Cardiac fibroblast (primary cell): Measurements from ENCODE around the gene TBC1D5.

Experiments
- DNase-seq, 2 donors: peaks; one replicate each; pipeline versions ENCODE4 v3.0.0 to v3.0.0-alpha.2; 2010; ENCODE audit warnings: low read depth in 2 of 2
- H3K4me3 ChIP-seq, 2 donors: replicated peaks in 1 of 2; 1 replicate in 1 of 2; 2 replicates in 1 of 2; pipeline ENCODE4 v1.5.1; 2011; ENCODE audit warnings: low read depth in 2 of 2, low read length in 2 of 2, mild to moderate bottlenecking in 2 of 2, moderate library complexity in 1 of 2
- TF ChIP-seq, protein P1 (sequence below): IDR thresholded peaks from one replicate; pipeline ENCODE4 v1.5.1; 2011; ENCODE audit warnings: low read depth, mild to moderate bottlenecking, low read length, inconsistent platforms

The TBC1D5 gene

DNA sequence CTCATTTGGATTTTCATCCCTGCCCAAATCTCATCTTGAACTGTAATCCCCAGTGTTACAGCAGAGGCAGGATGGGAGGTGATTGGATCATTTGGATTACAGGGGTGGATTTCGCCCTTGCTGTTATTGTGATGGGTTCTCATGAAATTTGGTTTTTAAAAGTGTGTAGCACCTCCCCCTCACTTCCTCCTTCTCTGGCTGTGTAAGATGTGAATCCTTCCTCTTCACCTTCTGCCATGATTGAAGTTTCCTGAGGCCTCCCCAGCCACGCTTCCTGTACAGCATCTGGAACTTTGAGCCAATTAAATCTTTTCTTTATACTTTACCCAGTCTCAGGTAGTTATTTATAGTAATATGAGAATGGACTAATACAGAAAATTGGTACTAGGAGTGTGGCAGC, 540.9 kb downstream of the TBC1D5 start:
- no peak for DNase-seq
- H3K4me3 ChIP-seq, result no peak overlapping the region
- TF ChIP-seq, protein P1, sequence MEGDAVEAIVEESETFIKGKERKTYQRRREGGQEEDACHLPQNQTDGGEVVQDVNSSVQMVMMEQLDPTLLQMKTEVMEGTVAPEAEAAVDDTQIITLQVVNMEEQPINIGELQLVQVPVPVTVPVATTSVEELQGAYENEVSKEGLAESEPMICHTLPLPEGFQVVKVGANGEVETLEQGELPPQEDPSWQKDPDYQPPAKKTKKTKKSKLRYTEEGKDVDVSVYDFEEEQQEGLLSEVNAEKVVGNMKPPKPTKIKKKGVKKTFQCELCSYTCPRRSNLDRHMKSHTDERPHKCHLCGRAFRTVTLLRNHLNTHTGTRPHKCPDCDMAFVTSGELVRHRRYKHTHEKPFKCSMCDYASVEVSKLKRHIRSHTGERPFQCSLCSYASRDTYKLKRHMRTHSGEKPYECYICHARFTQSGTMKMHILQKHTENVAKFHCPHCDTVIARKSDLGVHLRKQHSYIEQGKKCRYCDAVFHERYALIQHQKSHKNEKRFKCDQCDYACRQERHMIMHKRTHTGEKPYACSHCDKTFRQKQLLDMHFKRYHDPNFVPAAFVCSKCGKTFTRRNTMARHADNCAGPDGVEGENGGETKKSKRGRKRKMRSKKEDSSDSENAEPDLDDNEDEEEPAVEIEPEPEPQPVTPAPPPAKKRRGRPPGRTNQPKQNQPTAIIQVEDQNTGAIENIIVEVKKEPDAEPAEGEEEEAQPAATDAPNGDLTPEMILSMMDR, result no peak

DNA sequence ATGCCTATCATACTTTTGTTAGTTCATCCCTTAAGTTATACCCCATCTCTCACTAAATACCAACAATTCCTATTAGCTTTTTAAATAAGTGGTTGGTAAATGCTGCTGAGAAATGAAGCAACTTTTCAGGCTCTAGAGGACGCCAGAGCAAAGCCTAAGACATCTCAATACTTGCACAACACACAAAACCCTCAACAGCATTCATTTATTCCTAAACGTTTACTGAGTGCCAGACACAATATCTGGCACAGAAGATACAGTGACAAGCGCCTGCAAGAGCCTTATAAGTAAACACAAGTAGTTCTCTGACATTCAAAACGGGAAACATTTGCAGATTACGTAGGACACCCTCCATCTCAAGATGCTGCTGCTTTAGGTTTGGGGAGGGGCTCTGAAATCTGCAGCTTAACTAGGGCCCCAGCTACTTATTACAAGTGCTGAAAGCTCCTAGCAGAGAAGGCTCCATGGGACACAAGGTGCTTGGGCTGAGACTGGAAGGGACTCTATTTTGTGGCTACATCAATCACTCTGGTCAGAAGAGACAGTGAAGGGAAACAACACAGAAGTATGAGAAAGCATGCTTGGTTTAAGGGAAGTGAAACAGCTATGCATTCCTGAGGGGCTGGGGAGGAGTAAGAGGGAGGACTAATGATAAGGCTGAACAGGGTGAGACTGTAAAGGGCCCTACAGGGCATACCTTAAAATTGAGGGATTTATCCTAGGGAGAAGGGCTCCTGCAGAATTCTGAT, 546.4 kb downstream of the TBC1D5 start:
- TF ChIP-seq, protein P1, result peak; percentile 15
- H3K4me3 ChIP-seq, result no peak overlapping the region
- peak; percentile 58 to 61 for DNase-seq

DNA sequence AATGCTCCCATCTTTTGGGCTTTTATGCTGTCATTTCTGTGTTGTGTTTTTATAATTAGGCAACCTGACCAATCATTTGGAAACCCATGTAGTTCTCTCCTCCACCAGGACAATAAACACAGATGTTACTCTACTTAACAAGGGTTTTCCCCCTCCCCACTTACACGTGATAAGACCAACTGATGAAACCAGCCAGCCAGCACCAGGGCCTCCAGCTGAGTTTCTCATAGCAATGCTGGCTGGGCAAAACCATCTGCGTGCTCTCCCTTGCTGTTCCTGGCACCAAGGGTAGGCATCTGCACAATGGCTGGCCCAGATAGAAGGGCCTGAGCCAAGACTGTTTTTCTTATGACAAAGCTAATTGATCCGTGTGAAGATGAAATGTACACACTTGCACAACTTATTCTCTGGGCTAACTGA, 547.2 kb downstream of the TBC1D5 start:
- TF ChIP-seq, protein P1, result no peak
- DNase-seq, result peak; percentile 55 to 67
- no peak overlapping the region for H3K4me3 ChIP-seq

DNA sequence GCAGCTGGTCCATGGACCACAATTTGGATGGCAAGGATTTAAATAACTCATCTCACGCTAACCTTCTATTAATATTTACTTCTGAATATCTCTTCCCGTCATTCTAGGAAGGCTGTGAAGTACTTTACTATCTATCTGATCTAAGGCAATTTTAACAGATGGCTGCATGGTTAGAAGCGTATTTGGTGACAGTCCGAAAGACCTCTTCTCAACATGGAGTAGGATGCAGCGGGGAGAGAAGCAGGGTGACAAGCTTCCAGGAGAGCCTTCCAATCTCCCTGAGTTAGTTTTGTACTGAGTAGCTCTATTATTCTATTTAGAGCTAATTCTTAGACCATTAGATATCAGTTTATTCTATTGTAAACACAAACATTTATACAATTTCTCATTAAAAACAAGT, 548.3 kb downstream of the TBC1D5 start:
- TF ChIP-seq, protein P1, result no peak
- H3K4me3 ChIP-seq, result no peak overlapping the region
- no peak for DNase-seq

DNA sequence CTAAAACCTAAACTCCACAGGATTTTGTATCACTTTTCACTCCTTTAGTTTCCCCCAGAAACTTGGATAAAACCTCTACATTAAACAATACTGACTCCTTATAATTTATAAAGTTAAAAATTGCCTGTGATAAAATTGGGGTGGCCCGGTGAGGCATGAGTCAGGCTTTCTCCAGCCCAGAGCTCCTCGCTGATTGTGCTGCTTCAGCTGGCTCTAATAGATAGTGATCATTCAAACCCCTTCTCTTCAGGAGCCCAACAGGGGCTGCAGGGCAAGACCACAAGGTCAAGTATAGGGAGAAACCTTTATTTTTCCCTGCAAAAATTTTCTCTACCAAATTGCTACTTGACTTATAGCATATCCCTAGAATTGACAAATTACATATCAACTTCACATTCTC, 549.4 kb downstream of the TBC1D5 start:
- TF ChIP-seq, protein P1, result no peak

DNA sequence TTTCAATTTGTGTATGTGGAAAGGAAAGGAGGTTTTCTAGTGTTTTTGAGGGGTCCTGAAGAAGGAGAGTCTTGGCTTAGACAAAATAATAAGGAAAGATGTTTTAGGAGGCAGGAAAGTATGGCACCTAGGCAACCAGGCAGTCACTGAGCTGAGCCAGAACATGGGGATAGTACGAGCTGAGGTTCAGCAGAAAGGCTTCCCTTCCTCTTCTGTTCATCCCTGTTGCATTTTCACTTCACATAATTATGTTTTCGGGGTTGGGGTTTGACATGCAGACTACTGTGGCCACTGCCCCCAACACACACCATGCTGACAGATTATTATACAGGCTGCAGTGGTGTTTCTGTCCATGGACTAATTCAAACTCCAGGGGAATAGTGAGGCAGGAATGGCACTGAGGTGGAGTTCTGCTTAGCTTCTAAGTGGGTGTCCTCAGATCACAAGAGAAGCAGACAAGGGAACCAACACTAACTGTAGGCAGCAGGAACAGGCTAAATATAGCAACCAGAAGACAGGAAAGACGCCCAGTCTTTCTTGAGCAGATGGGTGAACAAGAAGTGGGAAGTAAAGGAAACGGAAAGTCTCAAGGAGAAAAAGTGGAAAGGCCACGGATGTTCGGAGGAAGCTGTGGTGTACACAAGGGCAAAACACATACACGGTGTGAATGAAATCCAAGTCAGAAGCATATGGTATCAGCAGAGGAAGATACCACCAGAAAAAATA, 551.9 kb downstream of the TBC1D5 start:
- no peak overlapping the region for H3K4me3 ChIP-seq
- TF ChIP-seq, protein P1, result no peak
- DNase-seq, result no peak

More for the DNA sequence above, 549.4 kb downstream of the TBC1D5 start:
- no peak for DNase-seq
- H3K4me3 ChIP-seq, result no peak overlapping the region
